Ishikawa (cell line): ENCODE data around the gene TST.

Source experiments
- CEBPB ChIP-seq: IDR thresholded peaks from 2 replicates; pipeline ENCODE4 v1.6.1; 2012
- CREB1 ChIP-seq: IDR thresholded peaks from 2 replicates; pipeline ENCODE4 v1.6.1; 2012; ENCODE audit warnings: low read depth
- EGR1 ChIP-seq: IDR thresholded peaks from 2 replicates; pipeline ENCODE4 v1.6.1; 2012
- EP300 ChIP-seq: IDR thresholded peaks from 2 replicates; pipeline ENCODE4 v1.6.1; 2012; ENCODE audit warnings: borderline replicate concordance
- MAX ChIP-seq: IDR thresholded peaks from 2 replicates; pipeline ENCODE4 v1.6.1; 2012
- NFIC ChIP-seq: IDR thresholded peaks from 2 replicates; pipeline ENCODE4 v1.6.1; 2012
- REST ChIP-seq: IDR thresholded peaks from 2 replicates; pipeline ENCODE4 v1.6.1; 2012; ENCODE audit warnings: low read depth, mild to moderate bottlenecking
- TAF1 ChIP-seq: IDR thresholded peaks from 2 replicates; pipeline ENCODE4 v1.6.1; 2012; ENCODE audit warnings: low read depth, mild to moderate bottlenecking
- TCF12 ChIP-seq: IDR thresholded peaks from 2 replicates; pipeline ENCODE4 v1.6.1; 2012; ENCODE audit warnings: low read depth
- TEAD4 ChIP-seq: IDR thresholded peaks from 2 replicates; pipeline ENCODE4 v1.6.1; 2012
- YY1 ChIP-seq: IDR thresholded peaks from 2 replicates; pipeline ENCODE4 v1.6.1; 2012; ENCODE audit warnings: low read depth
- ZBTB7A ChIP-seq: IDR thresholded peaks from 2 replicates; pipeline ENCODE4 v1.6.1; 2012; ENCODE audit warnings: low read depth
- TF ChIP-seq, protein P1 (sequence below): IDR thresholded peaks from 2 replicates; pipeline ENCODE4 v1.6.1; 2012

DNA sequence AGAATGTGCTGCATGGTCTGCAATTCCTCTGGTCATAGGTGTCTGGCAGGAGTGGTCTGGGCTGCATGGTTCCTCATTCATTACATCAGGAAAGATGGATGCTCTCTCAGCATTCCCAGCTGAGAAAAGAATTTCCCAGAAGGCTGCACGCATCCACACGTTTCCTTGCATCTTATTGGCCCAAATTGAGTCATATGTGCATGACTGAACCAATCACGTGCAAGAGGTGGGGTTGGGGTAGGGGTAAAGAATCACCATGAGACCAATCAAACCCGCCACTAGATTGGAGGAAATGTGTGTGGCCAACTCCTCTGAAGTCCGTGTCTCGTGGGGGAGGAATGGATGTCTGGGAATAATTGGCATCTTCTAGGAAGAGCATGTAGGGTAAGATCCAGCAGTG, 28.8 kb downstream of the TST start:
- TF ChIP-seq, protein P1, sequence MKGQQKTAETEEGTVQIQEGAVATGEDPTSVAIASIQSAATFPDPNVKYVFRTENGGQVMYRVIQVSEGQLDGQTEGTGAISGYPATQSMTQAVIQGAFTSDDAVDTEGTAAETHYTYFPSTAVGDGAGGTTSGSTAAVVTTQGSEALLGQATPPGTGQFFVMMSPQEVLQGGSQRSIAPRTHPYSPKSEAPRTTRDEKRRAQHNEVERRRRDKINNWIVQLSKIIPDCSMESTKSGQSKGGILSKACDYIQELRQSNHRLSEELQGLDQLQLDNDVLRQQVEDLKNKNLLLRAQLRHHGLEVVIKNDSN, result no peak; the same call in 1 of the 2 replicates
- TF ChIP-seq CREB1, result no peak
- TF ChIP-seq MAX, result no peak
- no peak for TF ChIP-seq ZBTB7A
- no peak for TF ChIP-seq TEAD4
- TF ChIP-seq TAF1, result no peak
- TF ChIP-seq YY1, result no peak
- no peak for TF ChIP-seq EP300
- no peak for TF ChIP-seq CEBPB
- TF ChIP-seq REST, result no peak
- no peak for TF ChIP-seq TCF12
- TF ChIP-seq EGR1, result no peak
- no peak for TF ChIP-seq NFIC
